GM12878 (cell line): ENCODE results near the gene CPNE6. TPM values are rescaled to one million over a fixed set of nuclear protein-coding genes. Genes with fewer than 3 reads are reported as not detected.

Experiments
- ATAC-seq: fragments of 200-7000 bp; cut with Tn5 transposase; 3 replicates; pipeline ENCODE4 v1.9.1; 2020; ENCODE audit warnings: mild to moderate bottlenecking, moderate library complexity
- BruUV-seq: library from RNA; stranded (reverse); fragments of 400-500 nt; replicated peaks from 2 replicates; lab custom pipeline; 2021; lab: Mats Ljungman, UMichigan
- CTCF ChIA-PET: fragments of 300-600 bp; sonication (Branson Sonifier 250); formaldehyde crosslinking; extraction: SDS; loops from one replicate; lab custom pipeline; 2021; ENCODE audit warnings: inconsistent platforms; lab: Yijun Ruan, JAX
- POLR2A ChIA-PET: fragments of 350-600 bp; formaldehyde crosslinking; extraction: SDS; loops from one replicate; lab custom pipeline; 2021; ENCODE audit warnings: inconsistent platforms; lab: Charles Lee
- RAD21 ChIA-PET: fragments of 300-600 bp; sonication (Branson Sonifier 250); formaldehyde crosslinking; loops from one replicate; lab custom pipeline; 2023; ENCODE audit warnings: antibody characterized with exemption; ENCODE audit not compliant: unreplicated experiment; lab: Charles Lee
- SMC1A ChIA-PET: fragments of 300-600 bp; sonication (Branson Sonifier 250); formaldehyde crosslinking; loops from one replicate; lab custom pipeline; 2023; ENCODE audit not compliant: unreplicated experiment, uncharacterized antibody; lab: Charles Lee
- DNase-seq: peaks from one replicate; pipeline ENCODE4 v3.0.0-alpha.2; 2011; ENCODE audit warnings: low read depth, low spot score
- FAIRE-seq: peaks from 3 replicates; lab custom pipeline; 2011; peaks lifted over from hg19 to GRCh38; lab: Jason Lieb, UNC
- H2AFZ ChIP-seq: 2 replicates; pipeline ENCODE4 v1.6.0; 2011; ENCODE audit warnings: low read depth, low read length, control low read depth; ENCODE audit not compliant: control insufficient read depth
- H3K27ac ChIP-seq: 2 replicates; pipeline ENCODE4 v1.5.1; 2011; ENCODE audit warnings: control low read depth; ENCODE audit not compliant: control insufficient read depth, insufficient read depth
- H3K27me3 ChIP-seq, 2 experiments: replicated peaks in 1 of 2; 2 replicates each; pipeline versions ENCODE4 v1.6.0 to v1.6.1; 2011; ENCODE audit warnings: low read length in 1 of 2; ENCODE audit not compliant: control insufficient read depth in 2 of 2, insufficient read depth in 2 of 2
- H3K36me3 ChIP-seq, 2 experiments: 2 replicates each; pipeline ENCODE4 v1.5.1; 2011; ENCODE audit warnings: low read length in 1 of 2; ENCODE audit not compliant: control insufficient read depth in 2 of 2, insufficient read depth in 2 of 2
- H3K4me1 ChIP-seq: 2 replicates; pipeline ENCODE4 v1.6.1; 2011; ENCODE audit warnings: mild to moderate bottlenecking, low read length, moderate library complexity, mixed read lengths; ENCODE audit not compliant: control insufficient read depth, insufficient read depth
- H3K4me2 ChIP-seq: 2 replicates; pipeline ENCODE4 v1.6.0; 2011; ENCODE audit warnings: control low read depth; ENCODE audit not compliant: control insufficient read depth, insufficient read depth
- H3K4me3 ChIP-seq: fragments of 200-600 bp; sonication (generic); 2 replicates; pipeline ENCODE4 v1.5.1; 2016
- H3K79me2 ChIP-seq: 2 replicates; pipeline ENCODE4 v1.6.0; 2011; ENCODE audit warnings: low read length; ENCODE audit not compliant: control insufficient read depth, insufficient read depth
- H3K9ac ChIP-seq: 2 replicates; pipeline ENCODE4 v1.8.0; 2011; ENCODE audit warnings: low read length, control low read depth, mixed read lengths; ENCODE audit not compliant: control insufficient read depth, insufficient read depth
- H3K9me3 ChIP-seq: replicated peaks from 3 replicates; pipeline ENCODE4 v1.5.1; 2011; ENCODE audit warnings: mild to moderate bottlenecking, low read length; ENCODE audit not compliant: control insufficient read depth, insufficient read depth
- H4K20me1 ChIP-seq: 2 replicates; pipeline ENCODE4 v1.6.0; 2011; ENCODE audit not compliant: control insufficient read depth, insufficient read depth
- CBX3 ChIP-seq: fragments of 200-600 bp; sonication (generic); IDR thresholded peaks from 2 replicates; pipeline ENCODE4 v1.6.1; 2016; ENCODE audit warnings: low read depth, borderline replicate concordance
- E4F1 ChIP-seq: fragments of 450-650 bp; IDR thresholded peaks from 2 replicates; pipeline ENCODE4 v1.6.1; 2018; ENCODE audit warnings: borderline replicate concordance, mild to moderate bottlenecking; ENCODE audit not compliant: partially characterized antibody
- MLLT1 ChIP-seq: fragments of 450-650 bp; IDR thresholded peaks from 2 replicates; pipeline ENCODE4 v1.6.1; 2016; ENCODE audit warnings: mild to moderate bottlenecking
- NFIC ChIP-seq: IDR thresholded peaks from 2 replicates; pipeline ENCODE4 v1.6.1; 2012; ENCODE audit warnings: low read depth, mild to moderate bottlenecking, inconsistent platforms, low read length, moderate library complexity
- NFYA ChIP-seq: IDR thresholded peaks from 2 replicates; pipeline ENCODE4 v1.6.1; 2011; ENCODE audit warnings: low read depth, mild to moderate bottlenecking, low read length, improper control_type of control experiment, borderline replicate concordance
- SMAD5 ChIP-seq: IDR thresholded peaks from 2 replicates; pipeline ENCODE4 v1.6.1; 2016; ENCODE audit warnings: antibody characterized with exemption, low read depth
- SMARCA5 ChIP-seq: fragments of 450-650 bp; IDR thresholded peaks from 2 replicates; pipeline ENCODE4 v1.6.1; 2017; ENCODE audit warnings: mild to moderate bottlenecking
- TAF1 ChIP-seq: IDR thresholded peaks from 2 replicates; pipeline ENCODE4 v1.6.1; 2011; ENCODE audit warnings: mild to moderate bottlenecking, low read depth, low read length, borderline replicate concordance
- ZBTB40 ChIP-seq: fragments of 450-650 bp; IDR thresholded peaks from 2 replicates; pipeline ENCODE4 v1.6.1; 2016; ENCODE audit warnings: mild to moderate bottlenecking, moderate library complexity, borderline replicate concordance
- ZNF384 ChIP-seq: IDR thresholded peaks from 2 replicates; pipeline ENCODE4 v1.6.1; 2012; ENCODE audit warnings: low read depth, mild to moderate bottlenecking, low read length, improper control_type of control experiment, borderline replicate concordance
- WGBS: methylation state at CpG from one replicate; pipeline ENCODE4 v1.1.6; 2016; ENCODE audit warnings: low lambda C conversion rate; ENCODE audit not compliant: insufficient replicate concordance, insufficient coverage; ENCODE audit errors: missing lambda C conversion rate; 5-methylcytosine and 5-hydroxymethylcytosine counted together
- in situ Hi-C: fragments of 300-500 bp; cut with MboI; formaldehyde crosslinking; loops from 9 replicates; pipeline ENCODE4 v1.14.3; 2018; ENCODE audit warnings: mixed read lengths
- intact Hi-C: fragments of 100-400 bp; cut with micrococcal nuclease; formaldehyde crosslinking; loops from one replicate; pipeline ENCODE4 v1.14.2; 2022; ENCODE audit not compliant: unreplicated experiment
- polyA plus RNA-seq, 11 experiments: library from polyadenylated mRNA; depleted of rRNA in 4 of 11; unstranded in 6 of 11; stranded (reverse) in 5 of 11; fragments of >200 nt; fragmentation: Nextera tagmentation in 4 of 11; fragmentation: Illumina TruSeq in 1 of 11; extraction: Ambion mirVana in 4 of 11; extraction: Trizol in 1 of 11; gene quantifications; 1 replicate in 1 of 11; 2 replicates in 10 of 11; pipeline versions ENCODE4 v1.2.1 to v1.2.3, GENCODE V29; 2011 to 2016; ENCODE audit warnings: inconsistent platforms in 2 of 11, missing spikeins in 2 of 11, low read depth in 1 of 11
- total RNA-seq, 4 experiments: library from RNA; depleted of rRNA in 3 of 4; stranded (reverse); fragments of >200 nt in 3 of 4; fragmentation: Illumina TruSeq in 1 of 4; extraction: Trizol in 1 of 4; gene quantifications; 2 replicates each; pipeline versions ENCODE4 v1.2.1 to v1.2.3, GENCODE V29; 2013 to 2021

The CPNE6 gene
- total and polyA plus RNA-seq, 10 of the 15 experiments (the other 5 are each of a cell fraction or from before 2014, with no cell fraction given) = 0.06 to 0.43 (median 0.18) TPM; not detected in 3

GRCh38 chr14:24051176-24051788 is 20.1 kb upstream of the CPNE6 start:
- in situ Hi-C loops (no loop called here), intact Hi-C loops (no loop called here)
- POLR2A ChIA-PET = interaction anchor here (0.8 to 1.2 kb wide), 6 partner anchors 24 to 65 kb away, joined by 3 to 6 read pairs (median 3); no protein-coding TSS in a partner anchor
- BruUV-seq = no TSS peak
- no peaks in the 10 kb centered on the region for H3K36me3 ChIP-seq
- peak overlapping the region; percentile 74 for H3K4me3 ChIP-seq
- H3K9ac ChIP-seq = peak overlapping the region; percentile 77
- no peaks in the 10 kb centered on the region for H4K20me1 ChIP-seq
- peaks cover 23% of the 10 kb centered on the region for H3K4me1 ChIP-seq
- ATAC-seq (no peak; the same call in 1 of the 3 replicates), FAIRE-seq (no peak)
- RAD21 ChIA-PET = interaction anchor here (0.7 to 2.1 kb wide), 5 partner anchors 8 to 64 kb away, joined by 3 to 9 read pairs (median 6); partner anchors contain the start of genes DCAF11 and NRL
- 23% methylated on average over 19 of the region's 20 CpGs for WGBS
- H3K4me2 ChIP-seq = peak overlapping the region; percentile 99
- peaks cover 0 to 3% of the 10 kb centered on the region in 2 experiments; a peak in 1 of 4 replicates for H3K27me3 ChIP-seq
- no peak for TF ChIP-seq ZNF384
- TF ChIP-seq ZBTB40 = no peak
- TF ChIP-seq E4F1 = no peak
- no peak for TF ChIP-seq NFYA
- peak; percentile 95 for TF ChIP-seq MLLT1
- TF ChIP-seq SMARCA5 = no peak
- 0 out of 2 replicates have a peak, but pooled peaks have one; percentile 33 for TF ChIP-seq SMAD5
- no peak for TF ChIP-seq TAF1
- no peak for TF ChIP-seq NFIC
- no peak for TF ChIP-seq CBX3
- TF ChIP-seq, all 136 proteins: peak for 2
- peak overlapping the region; percentile 82 for H2AFZ ChIP-seq
- H3K27ac ChIP-seq = peak overlapping the region; percentile 31; the same call in 1 of the 2 replicates
- no peak for DNase-seq
- H3K79me2 ChIP-seq = no peaks in the 10 kb centered on the region
- no peaks in the 10 kb centered on the region for H3K9me3 ChIP-seq
- ChIA-PET CTCF (interaction anchor here (0.7 to 1.4 kb wide), 7 partner anchors 39 to 381 kb away, joined by 3 to 11 read pairs (median 3); partner anchors contain the start of gene IRF9), SMC1A (interaction anchor here (1.4 to 1.8 kb wide), 2 partner anchors 10 to 57 kb away, joined by 4 to 5 read pairs; no protein-coding TSS in a partner anchor)
